HepG2 (cell line): ENCODE measurements around the gene CTNNBL1. TPM values are rescaled to one million over a fixed set of nuclear protein-coding genes. Genes with fewer than 3 reads are reported as not detected.
A peak's percentile ranks its signal among the peaks of the same experiment; 100 is the strongest.

ENCODE experiments used
- ATRX ChIP-seq: sonication (generic); formaldehyde crosslinking; IDR thresholded peaks from 2 replicates; pipeline ENCODE4 v1.4.0; 2020; ENCODE audit warnings: missing genetic modification reagents, borderline replicate concordance
- CTCF ChIP-seq: sonication (generic); formaldehyde crosslinking; IDR thresholded peaks from 2 replicates; pipeline ENCODE4 v1.5.0; 2020; ENCODE audit warnings: mild to moderate bottlenecking, missing genetic modification reagents, moderate library complexity
- FLYWCH1 ChIP-seq: sonication (generic); formaldehyde crosslinking; IDR thresholded peaks from 2 replicates; pipeline ENCODE4 v1.8.1; 2023; ENCODE audit warnings: mild to moderate bottlenecking, missing genetic modification reagents
- GLMP ChIP-seq: sonication (generic); formaldehyde crosslinking; IDR thresholded peaks from 2 replicates; pipeline ENCODE4 v1.9.0; 2021; ENCODE audit warnings: missing genetic modification reagents, mild to moderate bottlenecking, borderline replicate concordance
- NFE2 ChIP-seq: sonication (generic); formaldehyde crosslinking; IDR thresholded peaks from 2 replicates; pipeline ENCODE4 v1.4.0; 2020; ENCODE audit warnings: missing genetic modification reagents
- POLR2G ChIP-seq: fragments of 200-400 bp; formaldehyde crosslinking; IDR thresholded peaks from 2 replicates; pipeline ENCODE4 v1.6.1; 2018; ENCODE audit warnings: mild to moderate bottlenecking, low read depth, low read length, moderate library complexity
- RXRA ChIP-seq: sonication (generic); formaldehyde crosslinking; IDR thresholded peaks from 2 replicates; pipeline ENCODE4 v1.5.1; 2020; ENCODE audit warnings: missing genetic modification reagents
- SALL1 ChIP-seq: sonication (generic); formaldehyde crosslinking; IDR thresholded peaks from 2 replicates; pipeline ENCODE4 v1.8.0; 2022; ENCODE audit warnings: mild to moderate bottlenecking, missing genetic modification reagents
- SNAI1 ChIP-seq: sonication (generic); formaldehyde crosslinking; IDR thresholded peaks from 2 replicates; pipeline ENCODE4 v1.5.0; 2020; ENCODE audit warnings: mild to moderate bottlenecking, missing genetic modification reagents, borderline replicate concordance
- TGIF2 ChIP-seq: IDR thresholded peaks from 2 replicates; pipeline ENCODE4 v1.6.1; 2016; ENCODE audit warnings: control low read depth, missing compliant biosample characterization
- TRIM22 ChIP-seq: fragments of 450-650 bp; IDR thresholded peaks from 2 replicates; pipeline ENCODE4 v1.6.1; 2017
- ZFP90 ChIP-seq: sonication (generic); formaldehyde crosslinking; IDR thresholded peaks from 2 replicates; pipeline ENCODE4 v1.8.0; 2022; ENCODE audit warnings: missing genetic modification reagents, mild to moderate bottlenecking, inconsistent platforms, borderline replicate concordance
- ZNF329 ChIP-seq: sonication (generic); formaldehyde crosslinking; IDR thresholded peaks from 2 replicates; pipeline ENCODE4 v1.9.0; 2021; ENCODE audit warnings: low read depth, mild to moderate bottlenecking, missing genetic modification reagents
- ZNF446 ChIP-seq: sonication (generic); formaldehyde crosslinking; IDR thresholded peaks from 2 replicates; pipeline ENCODE4 v1.5.0; 2020; ENCODE audit warnings: mild to moderate bottlenecking, missing genetic modification reagents
- ZNF451 ChIP-seq: sonication (generic); formaldehyde crosslinking; IDR thresholded peaks from 2 replicates; pipeline ENCODE4 v1.5.0; 2020; ENCODE audit warnings: mild to moderate bottlenecking, missing genetic modification reagents
- ZNF530 ChIP-seq: sonication (generic); formaldehyde crosslinking; IDR thresholded peaks from 2 replicates; pipeline ENCODE4 v1.5.0; 2020; ENCODE audit warnings: low read depth, mild to moderate bottlenecking, missing genetic modification reagents
- ZNF567 ChIP-seq: sonication (generic); formaldehyde crosslinking; IDR thresholded peaks from 2 replicates; pipeline ENCODE4 v1.8.1; 2023; ENCODE audit warnings: mild to moderate bottlenecking, missing genetic modification reagents, borderline replicate concordance
- ZNF614 ChIP-seq: IDR thresholded peaks from 2 replicates; pipeline ENCODE4 v1.6.1; 2018; ENCODE audit warnings: missing biosample characterization, missing genetic modification reagents, inconsistent platforms, borderline replicate concordance
- ZNF629 ChIP-seq: sonication (generic); formaldehyde crosslinking; conservative IDR thresholded peaks from 2 replicates; pipeline ENCODE4 v1.5.0; 2020; ENCODE audit warnings: missing genetic modification reagents
- ZNF737 ChIP-seq: sonication (generic); formaldehyde crosslinking; IDR thresholded peaks from 2 replicates; pipeline ENCODE4 v1.5.0; 2020; ENCODE audit warnings: missing genetic modification reagents, mild to moderate bottlenecking, borderline replicate concordance
- ZNF772 ChIP-seq: sonication (generic); formaldehyde crosslinking; IDR thresholded peaks from 2 replicates; pipeline ENCODE4 v1.5.0; 2020; ENCODE audit warnings: mild to moderate bottlenecking, missing genetic modification reagents
- ZNF780A ChIP-seq: sonication (generic); formaldehyde crosslinking; IDR thresholded peaks from 2 replicates; pipeline ENCODE4 v1.8.0; 2022; ENCODE audit warnings: mild to moderate bottlenecking, missing genetic modification reagents, moderate library complexity
- ZNF792 ChIP-seq: IDR thresholded peaks from 2 replicates; pipeline ENCODE4 v1.6.1; 2016
- ZUFSP ChIP-seq: sonication (generic); formaldehyde crosslinking; IDR thresholded peaks from 2 replicates; pipeline ENCODE4 v1.9.0; 2021; ENCODE audit warnings: missing genetic modification reagents, mild to moderate bottlenecking, borderline replicate concordance
- polyA plus RNA-seq, 8 experiments: library from polyadenylated mRNA; depleted of rRNA in 3 of 8; stranded (reverse) in 7 of 8; unstranded in 1 of 8; fragments of >200 nt; fragmentation: Illumina TruSeq in 4 of 8; extraction: Trizol in 4 of 8; gene quantifications; 2 replicates each; pipeline versions ENCODE4 v1.2.1 to v1.2.3, GENCODE V29; 2011 to 2016; ENCODE audit warnings: low read depth in 4 of 8, missing spikeins in 1 of 8, mixed read lengths in 1 of 8; ENCODE audit not compliant: insufficient read depth in 1 of 8
- total RNA-seq, 5 experiments: library from RNA; depleted of rRNA; stranded (reverse); fragments of >200 nt; fragmentation: Illumina TruSeq; extraction: Trizol; gene quantifications; 2 replicates each; pipeline ENCODE4 v1.2.3, GENCODE V29; 2016; ENCODE audit warnings: low read depth in 1 of 5

Gene CTNNBL1
- total and polyA plus RNA-seq, 2 of the 13 experiments (the other 11 are each of a cell fraction or from before 2014, with no cell fraction given): 49.3 to 94.6 TPM

- no peak for TF ChIP-seq GLMP (CRISPR knock-in tag)
- no peak for TF ChIP-seq TGIF2 (CRISPR knock-in tag)
- TF ChIP-seq SALL1 (CRISPR knock-in tag): no peak
- peak; percentile 85 for TF ChIP-seq CTCF (CRISPR knock-in tag)
- no peak for TF ChIP-seq ATRX (CRISPR knock-in tag)
- no peak for TF ChIP-seq FLYWCH1 (CRISPR knock-in tag)
- no peak for TF ChIP-seq ZFP90 (CRISPR knock-in tag)
- TF ChIP-seq ZNF614 (CRISPR knock-in tag): no peak
- no peak for TF ChIP-seq ZUFSP (CRISPR knock-in tag)
- TF ChIP-seq POLR2G: no peak
- TF ChIP-seq ZNF737 (CRISPR knock-in tag): no peak
- TF ChIP-seq ZNF772: no peak
- no peak for TF ChIP-seq ZNF530
- TF ChIP-seq NFE2 (CRISPR knock-in tag): no peak
- no peak for TF ChIP-seq ZNF780A (CRISPR knock-in tag)
- no peak for TF ChIP-seq ZNF792 (CRISPR knock-in tag)
- no peak for TF ChIP-seq SNAI1 (CRISPR knock-in tag)
- no peak for TF ChIP-seq ZNF446 (CRISPR knock-in tag)
- no peak for TF ChIP-seq ZNF329
- TF ChIP-seq ZNF629 (CRISPR knock-in tag): peak; percentile 98
- no peak for TF ChIP-seq ZNF451 (CRISPR knock-in tag)
- no peak for TF ChIP-seq RXRA (CRISPR knock-in tag)
- no peak for TF ChIP-seq TRIM22
- no peak for TF ChIP-seq ZNF567 (CRISPR knock-in tag)
These were observed 208.0 kb downstream of the CTNNBL1 start (continued) for GRCh38 chr20:37901654-37902503.
